A549 (cell line): Measurements from ENCODE around the gene HHIP. TPM values are rescaled to one million over a fixed set of nuclear protein-coding genes. Genes with fewer than 3 reads are reported as not detected.

Experiments
- ATAC-seq, 2 experiments: fragments of 200-7000 bp in 1 of 2; fragments of >200 bp in 1 of 2; cut with Nextera tagmentation in 1 of 2; cut with Tn5 transposase in 1 of 2; 3 replicates each; pipeline versions ENCODE4 v1.8.0 to v1.9.1; 2018 to 2020; ENCODE audit warnings: mild to moderate bottlenecking in 1 of 2, moderate library complexity in 1 of 2
- CTCF ChIA-PET: fragments of 300-600 bp; sonication (Branson Sonifier 250); formaldehyde crosslinking; extraction: SDS; loops from one replicate; lab custom pipeline; 2021; ENCODE audit warnings: antibody characterized with exemption, inconsistent platforms; lab: Yijun Ruan, JAX
- POLR2A ChIA-PET: fragments of 350-600 bp; formaldehyde crosslinking; extraction: SDS; loops from one replicate; lab custom pipeline; 2021; ENCODE audit warnings: antibody characterized with exemption, inconsistent platforms; lab: Yijun Ruan, JAX
- DNase-seq, 2 experiments: peaks; one replicate each; pipeline versions ENCODE4 v3.0.0 to v3.0.0-alpha.2; 2011 to 2016; ENCODE audit warnings: low read depth in 1 of 2, low spot score in 1 of 2
- FAIRE-seq: peaks from 2 replicates; lab custom pipeline; 2011; peaks lifted over from hg19 to GRCh38; lab: Jason Lieb, UNC
- H3K27ac ChIP-seq, 2 experiments: fragments of >200 bp; sonication (Bioruptor Twin); formaldehyde crosslinking; 3 replicates each; pipeline ENCODE4 v1.5.1; 2016 to 2017
- H3K4me1 ChIP-seq: fragments of >200 bp; sonication (Bioruptor Twin); formaldehyde crosslinking; 3 replicates; pipeline ENCODE4 v1.6.1; 2016
- H3K4me2 ChIP-seq: fragments of >200 bp; sonication (Bioruptor Twin); formaldehyde crosslinking; 3 replicates; pipeline ENCODE4 v1.6.1; 2016
- H3K4me3 ChIP-seq: fragments of >200 bp; sonication (Bioruptor Twin); formaldehyde crosslinking; 3 replicates; pipeline ENCODE4 v1.5.1; 2016
- H3K9me3 ChIP-seq: fragments of >200 bp; sonication (Bioruptor Twin); formaldehyde crosslinking; 3 replicates; pipeline ENCODE4 v1.6.1; 2016
- CBX2 ChIP-seq: fragments of 200-600 bp; sonication (generic); IDR thresholded peaks from 2 replicates; pipeline ENCODE4 v1.6.1; 2016; ENCODE audit warnings: low read depth, mild to moderate bottlenecking, borderline replicate concordance
- CEBPB ChIP-seq, 2 experiments: fragments of >200 bp in 1 of 2; sonication (Bioruptor Twin) in 1 of 2; formaldehyde crosslinking in 1 of 2; IDR thresholded peaks; 2 replicates each; pipeline ENCODE4 v1.6.1; 2012 to 2016
- CHD4 ChIP-seq: fragments of 200-600 bp; sonication (generic); IDR thresholded peaks from 2 replicates; pipeline ENCODE4 v1.6.1; 2016; ENCODE audit warnings: antibody characterized with exemption, mild to moderate bottlenecking, borderline replicate concordance
- EP300 ChIP-seq, 2 experiments: fragments of >200 bp; sonication (Bioruptor Twin); formaldehyde crosslinking; IDR thresholded peaks; 2 replicates in 1 of 2; 3 replicates in 1 of 2; pipeline ENCODE4 v1.6.1; 2016 to 2017
- FOSB ChIP-seq: fragments of 250-450 bp; sonication (Bioruptor Pico); IDR thresholded peaks from 2 replicates; pipeline ENCODE4 v1.5.0; 2020; ENCODE audit warnings: mild to moderate bottlenecking, moderate library complexity
- FOSL2 ChIP-seq, 2 experiments: fragments of 450-650 bp in 1 of 2; fragments of >200 bp in 1 of 2; sonication (Bioruptor Twin) in 1 of 2; formaldehyde crosslinking; IDR thresholded peaks; 2 replicates each; pipeline versions ENCODE4 v1.5.0 to v1.6.1; 2016 to 2020; ENCODE audit warnings: mild to moderate bottlenecking in 1 of 2, moderate library complexity in 1 of 2
- GATA3 ChIP-seq: IDR thresholded peaks from 2 replicates; pipeline ENCODE4 v1.6.1; 2012; ENCODE audit warnings: borderline replicate concordance
- HDAC2 ChIP-seq: fragments of 200-600 bp; sonication (generic); IDR thresholded peaks from 2 replicates; pipeline ENCODE4 v1.6.1; 2016
- HOXA7 ChIP-seq: fragments of 250-450 bp; sonication (Bioruptor Pico); IDR thresholded peaks from 2 replicates; pipeline ENCODE4 v1.5.0; 2020; ENCODE audit warnings: mild to moderate bottlenecking, moderate library complexity
- HOXB13 ChIP-seq: fragments of 250-450 bp; sonication (Bioruptor Pico); IDR thresholded peaks from 2 replicates; pipeline ENCODE4 v1.5.0; 2020; ENCODE audit warnings: low read depth, mild to moderate bottlenecking, moderate library complexity
- HOXB5 ChIP-seq: fragments of 250-450 bp; sonication (Bioruptor Pico); IDR thresholded peaks from 2 replicates; pipeline ENCODE4 v1.5.0; 2020; ENCODE audit warnings: mild to moderate bottlenecking, moderate library complexity
- JUN ChIP-seq, 2 experiments: fragments of >200 bp; sonication (Bioruptor Twin); formaldehyde crosslinking; IDR thresholded peaks; 2 replicates in 1 of 2; 3 replicates in 1 of 2; pipeline ENCODE4 v1.6.1; 2016 to 2017
- KDM1A ChIP-seq: fragments of 200-600 bp; sonication (generic); IDR thresholded peaks from 2 replicates; pipeline ENCODE4 v1.6.1; 2016; ENCODE audit warnings: low read depth, mild to moderate bottlenecking
- MAFK ChIP-seq: fragments of 450-650 bp; IDR thresholded peaks from 2 replicates; pipeline ENCODE4 v1.6.1; 2014; ENCODE audit not compliant: partially characterized antibody
- MYC ChIP-seq: IDR thresholded peaks from 2 replicates; pipeline ENCODE4 v1.6.1; 2012; ENCODE audit warnings: mild to moderate bottlenecking, inconsistent platforms, low read length, improper control_type of control experiment, borderline replicate concordance
- PHF8 ChIP-seq: fragments of 200-600 bp; sonication (generic); IDR thresholded peaks from 2 replicates; pipeline ENCODE4 v1.6.1; 2016; ENCODE audit warnings: low read depth, mild to moderate bottlenecking, antibody characterized with exemption, moderate library complexity, borderline replicate concordance
- POLR2A ChIP-seq: IDR thresholded peaks from 2 replicates; pipeline ENCODE4 v1.6.1; 2012; ENCODE audit warnings: mild to moderate bottlenecking, low read length
- RAD21 ChIP-seq, 2 experiments: fragments of >200 bp in 1 of 2; sonication (Bioruptor Twin) in 1 of 2; formaldehyde crosslinking in 1 of 2; IDR thresholded peaks in 1 of 2; conservative IDR thresholded peaks in 1 of 2; 2 replicates in 1 of 2; 3 replicates in 1 of 2; pipeline ENCODE4 v1.6.1; 2012 to 2018; ENCODE audit warnings: inconsistent platforms in 1 of 2
- RARB ChIP-seq: fragments of 250-450 bp; sonication (Bioruptor Pico); IDR thresholded peaks from 2 replicates; pipeline ENCODE4 v1.8.0; 2021; ENCODE audit warnings: mild to moderate bottlenecking, moderate library complexity
- RCOR1 ChIP-seq: fragments of 150-350 bp; IDR thresholded peaks from 2 replicates; pipeline ENCODE4 v1.6.1; 2014; ENCODE audit warnings: antibody characterized with exemption, low read length, low read depth
- TP53 ChIP-seq: fragments of 250-450 bp; sonication (Bioruptor Pico); IDR thresholded peaks from 2 replicates; pipeline ENCODE4 v1.5.0; 2021; ENCODE audit warnings: mild to moderate bottlenecking, moderate library complexity
- ZNF302 ChIP-seq: fragments of 250-450 bp; sonication (Bioruptor Pico); IDR thresholded peaks from 2 replicates; pipeline ENCODE4 v1.9.0; 2021; ENCODE audit warnings: inconsistent platforms, mild to moderate bottlenecking, moderate library complexity
- WGBS: methylation state at CpG from one replicate; pipeline ENCODE4 v1.1.6; 2017; ENCODE audit errors: missing lambda C conversion rate; 5-methylcytosine and 5-hydroxymethylcytosine counted together
- polyA plus RNA-seq, 4 experiments: library from polyadenylated mRNA; depleted of rRNA in 3 of 4; stranded (reverse); fragments of >200 nt; fragmentation: RNase III in 1 of 4; extraction: RNeasy Plus Mini Kit Qiagen cat#74134 plus additional on column Dnase treatment in 1 of 4; gene quantifications; 2 replicates in 3 of 4; 3 replicates in 1 of 4; pipeline ENCODE4 v1.2.3, GENCODE V29; 2011 to 2017
- TF ChIP-seq, protein P1 (sequence below): IDR thresholded peaks from 2 replicates; pipeline ENCODE4 v1.6.1; 2012
- TF ChIP-seq, protein P2 (sequence below): fragments of 150-350 bp; IDR thresholded peaks from 2 replicates; pipeline ENCODE4 v1.6.1; 2014; ENCODE audit warnings: low read depth, mild to moderate bottlenecking, low read length
- TF ChIP-seq, protein P3 (sequence below): fragments of >200 bp; sonication (Bioruptor Twin); formaldehyde crosslinking; IDR thresholded peaks from 3 replicates; pipeline ENCODE4 v1.5.1; 2016
- TF ChIP-seq, protein P4 (sequence below): fragments of >200 bp; sonication (Bioruptor Twin); formaldehyde crosslinking; IDR thresholded peaks from 3 replicates; pipeline ENCODE4 v1.6.1; 2016
- TF ChIP-seq, protein P5 (sequence below): fragments of 450-650 bp; IDR thresholded peaks from 2 replicates; pipeline ENCODE4 v1.6.1; 2014; ENCODE audit warnings: antibody characterized with exemption
- TF ChIP-seq, protein P6 (sequence below): IDR thresholded peaks from 2 replicates; pipeline ENCODE4 v1.6.1; 2012; ENCODE audit warnings: low read depth, borderline replicate concordance

Gene HHIP
- polyA plus RNA-seq, 2 of the 4 experiments (the other 2 are of a cell fraction): 0.93 to 1.0 TPM

DNA sequence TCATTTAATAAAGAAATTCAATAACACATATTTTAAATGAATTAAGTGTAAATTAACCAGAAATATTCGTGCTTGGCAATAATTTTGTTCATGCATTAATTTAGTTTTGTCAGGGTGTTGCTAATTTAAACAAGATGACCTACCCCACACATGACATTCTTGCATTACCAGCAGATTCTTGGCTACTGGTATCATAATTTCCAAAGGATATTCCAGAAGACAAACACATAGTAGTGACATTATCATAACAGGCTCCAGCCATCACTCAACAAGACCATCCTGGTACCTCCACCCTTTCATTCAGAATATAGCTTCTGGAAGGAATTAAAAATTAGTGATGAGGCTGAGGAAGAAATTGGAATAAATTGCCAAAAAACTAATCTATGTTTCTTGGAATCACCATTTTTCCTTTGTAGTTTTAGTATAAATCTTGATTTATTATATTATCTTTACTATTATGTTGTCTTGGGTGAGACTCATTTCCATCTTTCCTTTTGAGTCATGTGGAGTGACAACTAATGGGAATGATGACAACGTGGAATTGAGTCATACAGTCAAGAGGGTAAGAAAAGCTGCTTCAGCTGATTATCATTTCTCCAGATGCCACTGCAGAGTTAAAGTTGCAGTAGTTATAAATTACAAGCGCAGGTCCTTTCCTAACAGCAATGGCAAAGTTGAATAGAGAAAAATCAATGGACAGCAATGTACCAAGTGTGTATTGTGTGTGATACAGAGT lies 30.9 kb upstream of the HHIP start:
- CTCF ChIA-PET: no interaction called here
- Histone ChIP-seq H3K4me2 (no peak overlapping the region), H3K4me3 (no peak overlapping the region), H3K9me3 (no peaks in the 10 kb centered on the region), H3K27ac (no peak overlapping the region)
- WGBS: 28% methylated on average over 3 of the region's 3 CpGs
- DNase-seq: no peak
- TF ChIP-seq JUN (IDR thresholded peaks at IDR 0.05) (no peak), MAFK (no peak), HOXA7 (no peak), EP300 (IDR thresholded peaks at IDR 0.05) (no peak), RARB (no peak), HOXB5 (no peak), KDM1A (no peak), RAD21 (conservative IDR thresholded peaks at IDR 0.05 in 1 of 2, IDR thresholded peaks at IDR 0.05 in 1 of 2) (no peak), MYC (no peak), TP53 (CRISPR knock-in tag) (no peak), PHF8 (no peak), HOXB13 (CRISPR knock-in tag) (no peak), RCOR1 (no peak), CHD4 (no peak), GATA3 (no peak), POLR2A (no peak)
- TF ChIP-seq, protein P1, sequence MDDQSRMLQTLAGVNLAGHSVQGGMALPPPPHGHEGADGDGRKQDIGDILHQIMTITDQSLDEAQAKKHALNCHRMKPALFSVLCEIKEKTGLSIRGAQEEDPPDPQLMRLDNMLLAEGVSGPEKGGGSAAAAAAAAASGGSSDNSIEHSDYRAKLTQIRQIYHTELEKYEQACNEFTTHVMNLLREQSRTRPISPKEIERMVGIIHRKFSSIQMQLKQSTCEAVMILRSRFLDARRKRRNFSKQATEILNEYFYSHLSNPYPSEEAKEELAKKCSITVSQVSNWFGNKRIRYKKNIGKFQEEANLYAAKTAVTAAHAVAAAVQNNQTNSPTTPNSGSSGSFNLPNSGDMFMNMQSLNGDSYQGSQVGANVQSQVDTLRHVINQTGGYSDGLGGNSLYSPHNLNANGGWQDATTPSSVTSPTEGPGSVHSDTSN: no peak
- TF ChIP-seq, protein P2, sequence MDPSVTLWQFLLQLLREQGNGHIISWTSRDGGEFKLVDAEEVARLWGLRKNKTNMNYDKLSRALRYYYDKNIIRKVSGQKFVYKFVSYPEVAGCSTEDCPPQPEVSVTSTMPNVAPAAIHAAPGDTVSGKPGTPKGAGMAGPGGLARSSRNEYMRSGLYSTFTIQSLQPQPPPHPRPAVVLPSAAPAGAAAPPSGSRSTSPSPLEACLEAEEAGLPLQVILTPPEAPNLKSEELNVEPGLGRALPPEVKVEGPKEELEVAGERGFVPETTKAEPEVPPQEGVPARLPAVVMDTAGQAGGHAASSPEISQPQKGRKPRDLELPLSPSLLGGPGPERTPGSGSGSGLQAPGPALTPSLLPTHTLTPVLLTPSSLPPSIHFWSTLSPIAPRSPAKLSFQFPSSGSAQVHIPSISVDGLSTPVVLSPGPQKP: no peak
- TF ChIP-seq, protein P3, sequence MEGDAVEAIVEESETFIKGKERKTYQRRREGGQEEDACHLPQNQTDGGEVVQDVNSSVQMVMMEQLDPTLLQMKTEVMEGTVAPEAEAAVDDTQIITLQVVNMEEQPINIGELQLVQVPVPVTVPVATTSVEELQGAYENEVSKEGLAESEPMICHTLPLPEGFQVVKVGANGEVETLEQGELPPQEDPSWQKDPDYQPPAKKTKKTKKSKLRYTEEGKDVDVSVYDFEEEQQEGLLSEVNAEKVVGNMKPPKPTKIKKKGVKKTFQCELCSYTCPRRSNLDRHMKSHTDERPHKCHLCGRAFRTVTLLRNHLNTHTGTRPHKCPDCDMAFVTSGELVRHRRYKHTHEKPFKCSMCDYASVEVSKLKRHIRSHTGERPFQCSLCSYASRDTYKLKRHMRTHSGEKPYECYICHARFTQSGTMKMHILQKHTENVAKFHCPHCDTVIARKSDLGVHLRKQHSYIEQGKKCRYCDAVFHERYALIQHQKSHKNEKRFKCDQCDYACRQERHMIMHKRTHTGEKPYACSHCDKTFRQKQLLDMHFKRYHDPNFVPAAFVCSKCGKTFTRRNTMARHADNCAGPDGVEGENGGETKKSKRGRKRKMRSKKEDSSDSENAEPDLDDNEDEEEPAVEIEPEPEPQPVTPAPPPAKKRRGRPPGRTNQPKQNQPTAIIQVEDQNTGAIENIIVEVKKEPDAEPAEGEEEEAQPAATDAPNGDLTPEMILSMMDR: no peak
- TF ChIP-seq, protein P4, sequence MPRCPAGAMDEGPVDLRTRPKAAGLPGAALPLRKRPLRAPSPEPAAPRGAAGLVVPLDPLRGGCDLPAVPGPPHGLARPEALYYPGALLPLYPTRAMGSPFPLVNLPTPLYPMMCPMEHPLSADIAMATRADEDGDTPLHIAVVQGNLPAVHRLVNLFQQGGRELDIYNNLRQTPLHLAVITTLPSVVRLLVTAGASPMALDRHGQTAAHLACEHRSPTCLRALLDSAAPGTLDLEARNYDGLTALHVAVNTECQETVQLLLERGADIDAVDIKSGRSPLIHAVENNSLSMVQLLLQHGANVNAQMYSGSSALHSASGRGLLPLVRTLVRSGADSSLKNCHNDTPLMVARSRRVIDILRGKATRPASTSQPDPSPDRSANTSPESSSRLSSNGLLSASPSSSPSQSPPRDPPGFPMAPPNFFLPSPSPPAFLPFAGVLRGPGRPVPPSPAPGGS: no peak
- TF ChIP-seq, all 56 proteins: peak for 0
- ATAC-seq (no peak), FAIRE-seq (no peak)
- POLR2A ChIA-PET: no interaction called here
- no peaks in the 10 kb centered on the region for H3K4me1 ChIP-seq

DNA sequence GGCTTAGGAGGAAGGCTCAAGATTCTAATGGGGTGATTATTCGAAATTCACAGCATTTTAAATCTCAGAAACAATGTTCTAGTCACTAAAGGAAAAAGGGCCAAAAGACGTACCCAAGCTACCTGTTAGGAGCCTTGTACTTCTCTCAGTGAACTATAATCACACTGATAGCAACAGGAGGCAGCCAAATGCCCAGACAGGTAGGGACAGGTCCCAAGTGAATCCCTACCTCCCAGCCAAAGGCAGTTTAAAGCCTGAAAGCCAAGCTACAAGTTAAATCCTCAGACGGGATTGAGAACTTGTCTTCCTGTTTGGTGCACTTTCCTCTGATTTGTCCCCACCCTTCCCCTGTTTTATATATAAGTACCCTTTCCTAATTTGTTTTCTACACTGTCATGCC lies 24.3 kb upstream of the HHIP start:
- WGBS: 49% methylated on average over 3 of the region's 3 CpGs
- ATAC-seq (no peak), DNase-seq (no peak), FAIRE-seq (no peak)
- TF ChIP-seq FOSB (CRISPR knock-in tag) (no peak), CEBPB (IDR thresholded peaks at IDR 0.05) (no peak), CBX2 (no peak), FOSL2 (IDR thresholded peaks at IDR 0.05) (no peak), FOSL2 (CRISPR knock-in tag; IDR thresholded peaks at IDR 0.05) (no peak), HDAC2 (no peak), HOXB5 (no peak), ZNF302 (CRISPR knock-in tag) (no peak)
- TF ChIP-seq, protein P1: no peak
- TF ChIP-seq, protein P5, sequence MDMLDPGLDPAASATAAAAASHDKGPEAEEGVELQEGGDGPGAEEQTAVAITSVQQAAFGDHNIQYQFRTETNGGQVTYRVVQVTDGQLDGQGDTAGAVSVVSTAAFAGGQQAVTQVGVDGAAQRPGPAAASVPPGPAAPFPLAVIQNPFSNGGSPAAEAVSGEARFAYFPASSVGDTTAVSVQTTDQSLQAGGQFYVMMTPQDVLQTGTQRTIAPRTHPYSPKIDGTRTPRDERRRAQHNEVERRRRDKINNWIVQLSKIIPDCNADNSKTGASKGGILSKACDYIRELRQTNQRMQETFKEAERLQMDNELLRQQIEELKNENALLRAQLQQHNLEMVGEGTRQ: no peak
- TF ChIP-seq, protein P6, sequence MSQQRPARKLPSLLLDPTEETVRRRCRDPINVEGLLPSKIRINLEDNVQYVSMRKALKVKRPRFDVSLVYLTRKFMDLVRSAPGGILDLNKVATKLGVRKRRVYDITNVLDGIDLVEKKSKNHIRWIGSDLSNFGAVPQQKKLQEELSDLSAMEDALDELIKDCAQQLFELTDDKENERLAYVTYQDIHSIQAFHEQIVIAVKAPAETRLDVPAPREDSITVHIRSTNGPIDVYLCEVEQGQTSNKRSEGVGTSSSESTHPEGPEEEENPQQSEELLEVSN: no peak
- CTCF ChIA-PET: no interaction called here
- Histone ChIP-seq H3K27ac (no peak overlapping the region), H3K4me2 (no peak overlapping the region), H3K4me1 (no peaks in the 10 kb centered on the region), H3K9me3 (no peaks in the 10 kb centered on the region), H3K4me3 (no peak overlapping the region)
- POLR2A ChIA-PET: no interaction called here
